Medulla oblongata (tissue), 1 donor: ENCODE measurements around the gene DMXL2.
"Not testable (repeated sequence)": the region's sequence is repeated elsewhere in the genome, so short reads cannot be mapped to it uniquely, and the experiment has no call there.

ENCODE experiments used
- DNase-seq: peaks from one replicate; pipeline ENCODE4 v3.0.0-alpha.2; 2015; ENCODE audit errors: extremely low spot score

The DMXL2 gene

GRCh38 chr15:51494411-51495314 lies 127.9 kb downstream of the DMXL2 start:
- no peak for DNase-seq

- DNase-seq = no peak
These were observed 128.7 kb downstream of the DMXL2 start for GRCh38 chr15:51493892-51494291.

- DNase-seq = no peak
These were observed 130.0 kb downstream of the DMXL2 start for GRCh38 chr15:51492528-51492927.

- no peak for DNase-seq
These were observed 130.6 kb downstream of the DMXL2 start for GRCh38 chr15:51491941-51492340.

GRCh38 chr15:51484781-51485180 lies 137.8 kb downstream of the DMXL2 start:
- DNase-seq = no peak

- DNase-seq = no peak
These were observed 138.6 kb downstream of the DMXL2 start for GRCh38 chr15:51483985-51484384.

GRCh38 chr15:51483520-51483919 lies 139.1 kb downstream of the DMXL2 start:
- no peak for DNase-seq

GRCh38 chr15:51475736-51476135 lies 146.8 kb downstream of the DMXL2 start:
- no peak for DNase-seq

GRCh38 chr15:51470512-51470911 lies 152.1 kb downstream of the DMXL2 start:
- DNase-seq = no peak

- DNase-seq = no peak
These were observed 161.8 kb downstream of the DMXL2 start for GRCh38 chr15:51460796-51461195.

- no peak for DNase-seq
These were observed 172.6 kb downstream of the DMXL2 start for GRCh38 chr15:51450001-51450400.

GRCh38 chr15:51448622-51449399 lies 173.8 kb downstream of the DMXL2 start:
- no peak for DNase-seq

GRCh38 chr15:51447855-51448621 lies 174.5 kb downstream of the DMXL2 start:
- DNase-seq = no peak

GRCh38 chr15:51446029-51446744 lies 176.4 kb downstream of the DMXL2 start:
- not testable (repeated sequence) for DNase-seq

- DNase-seq = no peak
These were observed 177.8 kb downstream of the DMXL2 start for GRCh38 chr15:51444807-51445206.

- no peak for DNase-seq
These were observed 178.5 kb downstream of the DMXL2 start for GRCh38 chr15:51444112-51444511.

GRCh38 chr15:51443282-51443914 lies 179.2 kb downstream of the DMXL2 start:
- no peak for DNase-seq

- DNase-seq = no peak
These were observed 184.0 kb downstream of the DMXL2 start for GRCh38 chr15:51438526-51438925.

GRCh38 chr15:51425517-51426040 lies 197.0 kb downstream of the DMXL2 start:
- peak; percentile 8 for DNase-seq

- no peak for DNase-seq
These were observed 197.8 kb downstream of the DMXL2 start for GRCh38 chr15:51424780-51425179.

GRCh38 chr15:51423040-51423439 lies 199.5 kb downstream of the DMXL2 start:
- not testable (repeated sequence) for DNase-seq
